HL-60 (cell line): Measurements from ENCODE around the gene CNTNAP2.

Source experiments
- DNase-seq, 2 experiments: peaks; one replicate each; pipeline ENCODE4 v3.0.0-alpha.2; 2010 to 2020; ENCODE audit warnings: low read depth in 1 of 2, low spot score in 1 of 2
- H3K27ac ChIP-seq: fragments of 250-450 bp; sonication (Bioruptor Pico); replicated peaks from 2 replicates; pipeline ENCODE4 v1.5.1; 2020; ENCODE audit warnings: mild to moderate bottlenecking, moderate library complexity
- H3K27me3 ChIP-seq: fragments of 250-450 bp; sonication (Bioruptor Pico); 2 replicates; pipeline ENCODE4 v1.5.1; 2021; ENCODE audit warnings: mild to moderate bottlenecking, moderate library complexity; ENCODE audit not compliant: insufficient read depth, poor library complexity, severe bottlenecking
- H3K4me3 ChIP-seq: replicated peaks from 2 replicates; pipeline ENCODE4 v1.5.1; 2011; ENCODE audit warnings: mild to moderate bottlenecking, control low read depth, low read length; ENCODE audit not compliant: insufficient read depth
- GABPA ChIP-seq: IDR thresholded peaks from 2 replicates; pipeline ENCODE4 v1.6.1; 2012; ENCODE audit warnings: low read depth
- POLR2AphosphoS5 ChIP-seq: IDR thresholded peaks from 2 replicates; pipeline ENCODE4 v1.6.1; 2012; ENCODE audit warnings: low read depth
- SPI1 ChIP-seq: IDR thresholded peaks from 2 replicates; pipeline ENCODE4 v1.6.1; 2012; ENCODE audit warnings: low read depth, mild to moderate bottlenecking, borderline replicate concordance
- TF ChIP-seq, protein P1 (sequence below): IDR thresholded peaks from one replicate; pipeline ENCODE4 v1.5.1; 2011; ENCODE audit warnings: low read length, control low read depth, inconsistent platforms; ENCODE audit not compliant: insufficient read depth
- TF ChIP-seq, protein P2 (sequence below): IDR thresholded peaks from 2 replicates; pipeline ENCODE4 v1.6.1; 2012; ENCODE audit warnings: low read depth; ENCODE audit not compliant: insufficient replicate concordance

CNTNAP2 gene

DNA sequence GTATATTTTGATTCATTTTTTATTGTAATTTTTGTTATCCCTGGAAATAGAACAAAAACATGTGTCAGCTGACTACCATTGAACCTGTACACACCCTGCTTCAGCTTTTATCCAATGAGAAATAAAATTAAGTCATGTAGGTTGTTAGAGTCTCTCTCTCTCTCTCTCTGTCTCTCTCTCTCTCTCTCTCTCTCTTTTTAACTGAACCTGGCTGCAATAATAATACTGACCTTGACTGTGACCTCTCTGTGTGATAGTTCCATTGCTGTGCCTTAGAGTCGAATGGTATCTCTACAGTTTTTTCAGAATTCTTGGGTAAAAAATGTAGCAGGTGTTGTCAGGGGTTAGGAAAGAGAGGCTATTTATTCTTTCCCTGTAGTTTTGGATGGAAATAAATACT is 637.8 kb downstream of the CNTNAP2 start:
- H3K27ac ChIP-seq: no peak overlapping the region
- no peak for DNase-seq
- no peak overlapping the region for H3K4me3 ChIP-seq
- no peak for TF ChIP-seq SPI1
- TF ChIP-seq, protein P1, sequence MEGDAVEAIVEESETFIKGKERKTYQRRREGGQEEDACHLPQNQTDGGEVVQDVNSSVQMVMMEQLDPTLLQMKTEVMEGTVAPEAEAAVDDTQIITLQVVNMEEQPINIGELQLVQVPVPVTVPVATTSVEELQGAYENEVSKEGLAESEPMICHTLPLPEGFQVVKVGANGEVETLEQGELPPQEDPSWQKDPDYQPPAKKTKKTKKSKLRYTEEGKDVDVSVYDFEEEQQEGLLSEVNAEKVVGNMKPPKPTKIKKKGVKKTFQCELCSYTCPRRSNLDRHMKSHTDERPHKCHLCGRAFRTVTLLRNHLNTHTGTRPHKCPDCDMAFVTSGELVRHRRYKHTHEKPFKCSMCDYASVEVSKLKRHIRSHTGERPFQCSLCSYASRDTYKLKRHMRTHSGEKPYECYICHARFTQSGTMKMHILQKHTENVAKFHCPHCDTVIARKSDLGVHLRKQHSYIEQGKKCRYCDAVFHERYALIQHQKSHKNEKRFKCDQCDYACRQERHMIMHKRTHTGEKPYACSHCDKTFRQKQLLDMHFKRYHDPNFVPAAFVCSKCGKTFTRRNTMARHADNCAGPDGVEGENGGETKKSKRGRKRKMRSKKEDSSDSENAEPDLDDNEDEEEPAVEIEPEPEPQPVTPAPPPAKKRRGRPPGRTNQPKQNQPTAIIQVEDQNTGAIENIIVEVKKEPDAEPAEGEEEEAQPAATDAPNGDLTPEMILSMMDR: no peak
- TF ChIP-seq, protein P2, sequence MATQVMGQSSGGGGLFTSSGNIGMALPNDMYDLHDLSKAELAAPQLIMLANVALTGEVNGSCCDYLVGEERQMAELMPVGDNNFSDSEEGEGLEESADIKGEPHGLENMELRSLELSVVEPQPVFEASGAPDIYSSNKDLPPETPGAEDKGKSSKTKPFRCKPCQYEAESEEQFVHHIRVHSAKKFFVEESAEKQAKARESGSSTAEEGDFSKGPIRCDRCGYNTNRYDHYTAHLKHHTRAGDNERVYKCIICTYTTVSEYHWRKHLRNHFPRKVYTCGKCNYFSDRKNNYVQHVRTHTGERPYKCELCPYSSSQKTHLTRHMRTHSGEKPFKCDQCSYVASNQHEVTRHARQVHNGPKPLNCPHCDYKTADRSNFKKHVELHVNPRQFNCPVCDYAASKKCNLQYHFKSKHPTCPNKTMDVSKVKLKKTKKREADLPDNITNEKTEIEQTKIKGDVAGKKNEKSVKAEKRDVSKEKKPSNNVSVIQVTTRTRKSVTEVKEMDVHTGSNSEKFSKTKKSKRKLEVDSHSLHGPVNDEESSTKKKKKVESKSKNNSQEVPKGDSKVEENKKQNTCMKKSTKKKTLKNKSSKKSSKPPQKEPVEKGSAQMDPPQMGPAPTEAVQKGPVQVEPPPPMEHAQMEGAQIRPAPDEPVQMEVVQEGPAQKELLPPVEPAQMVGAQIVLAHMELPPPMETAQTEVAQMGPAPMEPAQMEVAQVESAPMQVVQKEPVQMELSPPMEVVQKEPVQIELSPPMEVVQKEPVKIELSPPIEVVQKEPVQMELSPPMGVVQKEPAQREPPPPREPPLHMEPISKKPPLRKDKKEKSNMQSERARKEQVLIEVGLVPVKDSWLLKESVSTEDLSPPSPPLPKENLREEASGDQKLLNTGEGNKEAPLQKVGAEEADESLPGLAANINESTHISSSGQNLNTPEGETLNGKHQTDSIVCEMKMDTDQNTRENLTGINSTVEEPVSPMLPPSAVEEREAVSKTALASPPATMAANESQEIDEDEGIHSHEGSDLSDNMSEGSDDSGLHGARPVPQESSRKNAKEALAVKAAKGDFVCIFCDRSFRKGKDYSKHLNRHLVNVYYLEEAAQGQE: no peak
- TF ChIP-seq POLR2AphosphoS5: no peak
- TF ChIP-seq GABPA: no peak
- no peaks in the 10 kb centered on the region for H3K27me3 ChIP-seq

DNA sequence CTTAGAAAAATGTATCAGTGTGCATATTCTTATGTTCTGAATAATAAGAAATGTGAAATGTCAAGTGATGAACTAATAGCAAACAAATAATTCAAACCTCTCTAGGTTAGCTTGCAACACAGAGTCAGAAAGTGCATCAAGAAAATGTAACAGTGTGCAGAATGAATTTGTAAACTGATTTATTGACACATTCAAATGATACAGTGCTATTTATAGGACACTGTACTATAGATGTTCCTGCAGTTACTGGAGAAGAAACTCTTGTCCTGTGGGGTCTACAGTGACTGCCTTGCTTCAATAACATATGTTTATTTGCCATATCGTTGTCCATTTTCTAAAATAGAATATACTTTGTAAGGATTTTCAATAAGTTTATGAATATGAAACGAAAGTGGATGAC is 639.0 kb downstream of the CNTNAP2 start:
- Histone ChIP-seq H3K4me3 (no peak overlapping the region), H3K27ac (no peak overlapping the region), H3K27me3 (no peaks in the 10 kb centered on the region)
- TF ChIP-seq, protein P2: no peak
- no peak for TF ChIP-seq SPI1
- no peak for TF ChIP-seq GABPA
- TF ChIP-seq, protein P1: no peak
- TF ChIP-seq POLR2AphosphoS5: no peak
- no peak for DNase-seq

DNA sequence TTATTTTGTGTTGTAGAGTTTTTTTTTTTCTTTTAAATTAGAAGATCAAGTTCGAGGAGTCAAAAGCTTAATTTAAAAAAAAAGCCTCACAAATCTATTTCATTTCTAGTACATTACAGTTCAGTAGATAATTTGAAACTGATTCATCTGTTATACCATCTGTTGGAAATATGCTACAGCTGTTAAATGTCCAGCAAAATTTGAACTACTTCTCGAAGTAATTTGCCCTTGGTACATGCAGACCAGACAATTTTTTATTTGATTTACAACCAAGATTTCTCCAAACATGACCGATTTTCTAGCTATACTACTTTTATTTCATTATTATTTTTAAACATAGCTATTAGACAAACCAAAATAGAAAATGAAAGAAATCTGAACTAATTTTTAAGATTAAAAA is 647.9 kb downstream of the CNTNAP2 start:
- no peak overlapping the region for H3K27ac ChIP-seq
- H3K27me3 ChIP-seq: no peaks in the 10 kb centered on the region
- DNase-seq: no peak
- TF ChIP-seq, protein P2: no peak
- TF ChIP-seq, protein P1: no peak
- TF ChIP-seq GABPA (no peak), POLR2AphosphoS5 (no peak), SPI1 (no peak)
- no peak overlapping the region for H3K4me3 ChIP-seq
